Stomach (tissue), 4 donors: ENCODE measurements around the gene NPAT.

ENCODE experiments used
- EP300 ChIP-seq: sonication (generic); formaldehyde crosslinking; IDR thresholded peaks from one replicate; pipeline ENCODE4 v1.6.1; 2017; ENCODE audit warnings: antibody characterized with exemption
- POLR2A ChIP-seq, 4 donors: fragments of 450-650 bp; IDR thresholded peaks; one replicate each; pipeline ENCODE4 v1.6.1; 2016; ENCODE audit warnings: antibody characterized with exemption in 4 of 4, control low read depth in 2 of 4, mild to moderate bottlenecking in 1 of 4, moderate library complexity in 1 of 4
- POLR2AphosphoS5 ChIP-seq, 3 donors: sonication (generic); formaldehyde crosslinking; IDR thresholded peaks; one replicate each; pipeline ENCODE4 v1.6.1; 2016; ENCODE audit warnings: antibody characterized with exemption in 3 of 3
- TF ChIP-seq, protein P1 (sequence below), 7 experiments: fragments of 450-650 bp in 4 of 7; fragments of 200-600 bp in 3 of 7; sonication (generic) in 3 of 7; IDR thresholded peaks; one replicate each; pipeline ENCODE4 v1.5.1; 2016 to 2019; ENCODE audit warnings: antibody characterized with exemption in 7 of 7, control low read depth in 2 of 7, mild to moderate bottlenecking in 1 of 7

- TF ChIP-seq, protein P1, sequence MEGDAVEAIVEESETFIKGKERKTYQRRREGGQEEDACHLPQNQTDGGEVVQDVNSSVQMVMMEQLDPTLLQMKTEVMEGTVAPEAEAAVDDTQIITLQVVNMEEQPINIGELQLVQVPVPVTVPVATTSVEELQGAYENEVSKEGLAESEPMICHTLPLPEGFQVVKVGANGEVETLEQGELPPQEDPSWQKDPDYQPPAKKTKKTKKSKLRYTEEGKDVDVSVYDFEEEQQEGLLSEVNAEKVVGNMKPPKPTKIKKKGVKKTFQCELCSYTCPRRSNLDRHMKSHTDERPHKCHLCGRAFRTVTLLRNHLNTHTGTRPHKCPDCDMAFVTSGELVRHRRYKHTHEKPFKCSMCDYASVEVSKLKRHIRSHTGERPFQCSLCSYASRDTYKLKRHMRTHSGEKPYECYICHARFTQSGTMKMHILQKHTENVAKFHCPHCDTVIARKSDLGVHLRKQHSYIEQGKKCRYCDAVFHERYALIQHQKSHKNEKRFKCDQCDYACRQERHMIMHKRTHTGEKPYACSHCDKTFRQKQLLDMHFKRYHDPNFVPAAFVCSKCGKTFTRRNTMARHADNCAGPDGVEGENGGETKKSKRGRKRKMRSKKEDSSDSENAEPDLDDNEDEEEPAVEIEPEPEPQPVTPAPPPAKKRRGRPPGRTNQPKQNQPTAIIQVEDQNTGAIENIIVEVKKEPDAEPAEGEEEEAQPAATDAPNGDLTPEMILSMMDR (IDR thresholded peaks at IDR 0.05) = no peak
- TF ChIP-seq POLR2A (IDR thresholded peaks at IDR 0.05) (no peak), POLR2AphosphoS5 (IDR thresholded peaks at IDR 0.05) (no peak), EP300 (no peak)
Observed at GRCh38 chr11:108241330-108242037, 19.0 kb upstream of the NPAT start.
